ENCODE measurements around the gene NXPE3.

- TF ChIP-seq EP300 (IDR thresholded peaks at IDR 0.05) (no peak), CTCF (IDR thresholded peaks at IDR 0.05) (no peak)
Measured at GRCh38 chr3:101802179-101802578, 23.2 kb downstream of the NXPE3 start.
